ENCODE results near the gene ARMCX4.
"Not testable (repeated sequence)": the region's sequence is repeated elsewhere in the genome, so short reads cannot be mapped to it uniquely, and the experiment has no call there.

Gene ARMCX4

DNA sequence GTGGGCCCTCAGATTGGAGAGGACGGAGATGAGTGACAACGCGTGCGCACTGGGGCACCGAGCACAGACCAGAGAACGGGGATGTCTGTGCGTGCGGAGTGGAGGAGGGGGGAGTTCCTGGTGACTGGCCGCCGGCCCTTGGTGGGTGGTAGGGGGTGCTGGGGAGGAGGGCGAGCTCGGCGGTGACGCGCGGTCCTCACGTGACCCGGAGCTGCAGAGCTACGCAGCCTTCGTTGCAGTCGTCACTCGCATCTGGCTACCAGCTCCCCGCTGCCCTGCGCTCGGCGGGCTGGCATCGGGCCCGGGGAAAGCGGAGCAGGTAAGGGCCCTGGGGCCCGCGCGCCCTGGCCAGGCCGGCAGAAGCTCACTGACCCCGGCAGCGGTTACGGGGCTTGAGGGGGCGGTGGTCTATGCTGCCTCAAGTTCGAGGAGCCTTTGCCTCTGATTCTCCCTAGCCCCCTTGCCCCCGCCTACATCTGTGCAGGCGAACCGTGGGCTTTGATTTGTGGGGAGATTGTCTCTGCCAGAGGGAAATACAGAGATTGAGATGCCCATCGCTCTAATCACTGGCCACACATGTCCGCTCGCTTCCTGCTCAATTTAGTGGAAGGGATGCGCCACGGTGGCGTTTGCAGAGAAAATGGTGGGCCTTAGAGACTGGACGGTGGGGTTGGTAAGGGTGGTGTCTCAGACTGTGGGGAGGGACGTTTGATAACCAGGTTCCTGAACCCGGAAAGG is at the start of gene ARMCX4:
ARMCX4 (plus strand) TSS at position 245 of the 738 bp plus-strand sequence. CDS start 3,134 bp downstream, outside the sequence.
- DNase-seq (ENCODE audit: low read depth): peak; percentile 53

DNA sequence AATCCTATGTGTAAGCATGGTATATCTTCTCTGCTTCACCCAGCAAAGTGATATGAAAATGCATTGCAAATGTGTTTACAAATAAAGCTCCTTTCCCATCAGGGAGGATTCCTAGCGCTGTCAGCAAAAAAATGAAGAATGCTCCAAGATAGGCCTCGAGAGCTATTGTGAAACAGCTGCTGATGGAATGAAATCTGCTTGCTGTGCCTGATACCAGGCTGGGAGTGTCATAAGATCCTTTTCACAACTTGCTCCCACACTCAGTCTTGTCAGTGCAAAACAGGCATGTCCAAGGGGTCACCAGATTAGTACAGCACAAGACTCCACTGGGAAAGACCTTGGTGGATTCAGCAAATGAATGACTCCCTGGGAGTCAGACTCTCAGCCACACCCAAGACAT is 43.2 kb upstream of the ARMCX4 start:
- peak; percentile 11 for DNase-seq (ENCODE audit: low read depth)

DNA sequence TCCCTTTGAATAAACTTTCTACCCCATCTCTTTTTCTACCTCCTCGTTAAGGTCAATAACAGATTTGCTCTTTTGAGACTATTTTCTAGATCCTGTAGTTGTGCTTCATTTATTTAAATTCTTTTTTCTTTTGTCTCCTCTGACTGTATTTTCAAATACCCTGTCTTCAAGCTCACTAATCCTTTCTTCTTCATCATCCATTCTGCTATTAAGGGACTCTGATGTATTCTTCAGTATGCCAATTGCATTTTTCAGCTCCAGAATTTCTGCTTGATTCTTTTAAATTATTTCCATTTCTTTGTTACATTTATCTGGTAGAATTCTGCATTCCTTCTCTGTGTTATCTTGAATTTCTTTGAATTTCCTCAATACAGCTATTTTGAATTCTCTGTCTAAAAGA is 36.0 kb upstream of the ARMCX4 start:
- DNase-seq (ENCODE audit: low read depth): no peak

DNA sequence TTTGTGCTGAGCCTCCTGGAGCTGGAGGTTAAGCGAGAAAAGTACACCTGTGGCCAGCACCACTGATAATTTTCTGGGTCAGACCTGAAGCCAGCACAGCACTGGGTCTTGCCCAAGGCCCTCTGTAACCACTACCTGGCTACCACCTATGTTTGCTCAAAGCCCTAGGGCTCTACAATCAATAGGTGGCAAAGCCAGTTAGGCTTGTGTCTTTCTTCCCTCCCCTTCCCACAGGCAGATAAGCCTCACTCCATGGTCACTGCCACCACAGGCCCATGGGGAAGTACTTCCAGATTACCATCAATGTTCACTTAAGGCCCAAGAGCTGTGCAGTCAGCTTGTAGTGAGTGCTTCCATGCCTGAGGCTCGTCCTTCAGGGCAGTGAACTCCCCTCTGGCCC is 35.2 kb upstream of the ARMCX4 start:
- no peak for DNase-seq (ENCODE audit: low read depth)

DNA sequence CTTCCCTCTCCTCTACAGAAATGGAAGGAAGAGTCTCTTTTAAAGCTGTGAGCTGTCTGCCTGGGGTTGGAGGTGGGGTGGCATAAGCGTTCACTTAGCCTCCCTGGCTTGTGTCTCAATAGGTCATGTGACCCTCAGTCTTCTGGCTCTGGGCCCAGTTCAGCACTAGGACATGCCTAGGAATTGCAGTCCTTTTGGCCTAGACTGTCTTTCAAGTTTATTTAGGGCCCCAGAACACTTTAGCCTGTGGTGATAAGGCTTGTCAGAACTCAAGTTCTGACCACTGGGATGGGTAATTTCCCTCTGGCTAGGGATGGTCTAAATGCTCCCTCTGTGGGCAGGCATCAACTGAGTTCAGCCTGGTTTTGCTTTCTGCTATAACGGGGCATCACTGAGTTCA is 34.3 kb upstream of the ARMCX4 start:
- peak; percentile 76 for DNase-seq (ENCODE audit: low read depth)

DNA sequence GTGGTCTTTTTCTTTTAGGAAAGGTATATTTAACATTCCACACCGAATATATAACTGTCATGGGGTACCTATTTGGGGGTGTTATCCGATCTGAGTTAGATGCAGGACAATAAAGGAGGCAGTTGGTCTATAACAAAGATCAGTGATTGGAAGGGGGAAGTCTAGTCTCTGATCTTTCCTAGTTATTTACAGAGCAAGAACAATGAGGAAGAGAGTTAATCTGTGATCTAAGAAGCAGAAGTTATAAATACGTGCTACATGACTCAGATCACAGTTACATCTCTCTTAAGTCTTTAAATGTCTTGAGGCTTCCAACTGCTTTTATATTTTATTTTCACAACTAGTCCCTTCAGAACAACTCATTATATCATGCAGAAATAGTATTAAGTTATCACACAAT is 33.2 kb upstream of the ARMCX4 start:
- DNase-seq (ENCODE audit: low read depth): no peak

DNA sequence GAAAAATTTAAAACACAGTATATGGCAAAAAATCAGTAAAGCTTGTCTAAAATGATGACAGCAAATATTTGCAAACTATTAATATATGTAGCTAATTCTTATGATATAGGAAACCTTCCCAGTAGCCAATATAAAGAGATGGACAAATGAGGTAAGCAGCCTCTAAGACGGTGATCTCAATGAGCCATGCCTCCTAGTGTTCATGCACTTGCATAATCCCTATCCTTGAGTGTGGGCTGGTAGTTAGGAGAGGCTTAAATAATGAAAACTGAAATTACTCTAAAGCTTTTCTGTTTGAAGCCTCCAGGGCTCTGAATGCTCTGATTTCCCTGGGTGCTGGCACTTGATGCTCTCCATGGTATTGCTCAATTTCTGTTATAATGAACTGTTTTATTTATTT is 24.6 kb upstream of the ARMCX4 start:
- peak; percentile 1 for DNase-seq (ENCODE audit: low read depth)

DNA sequence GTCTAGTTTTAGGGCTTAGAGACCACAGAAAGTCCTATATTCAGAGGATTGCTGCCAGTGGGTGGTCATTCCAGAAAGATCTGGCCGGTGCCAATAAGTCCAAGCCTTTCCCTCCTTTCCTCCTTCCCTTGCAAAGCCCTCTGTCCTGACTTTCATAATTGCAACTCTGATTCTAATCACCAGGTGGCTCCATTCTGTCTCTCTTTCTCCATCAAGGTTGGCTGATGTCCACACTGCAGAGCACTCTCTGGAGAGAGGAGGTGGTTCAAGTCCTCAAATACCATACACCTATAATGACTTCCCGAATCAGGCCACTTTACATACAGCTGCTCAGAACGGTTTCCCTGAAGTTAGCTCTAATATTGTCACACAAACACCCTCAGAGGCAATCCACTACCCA is 22.4 kb upstream of the ARMCX4 start:
- DNase-seq (ENCODE audit: low read depth): peak; percentile 5

DNA sequence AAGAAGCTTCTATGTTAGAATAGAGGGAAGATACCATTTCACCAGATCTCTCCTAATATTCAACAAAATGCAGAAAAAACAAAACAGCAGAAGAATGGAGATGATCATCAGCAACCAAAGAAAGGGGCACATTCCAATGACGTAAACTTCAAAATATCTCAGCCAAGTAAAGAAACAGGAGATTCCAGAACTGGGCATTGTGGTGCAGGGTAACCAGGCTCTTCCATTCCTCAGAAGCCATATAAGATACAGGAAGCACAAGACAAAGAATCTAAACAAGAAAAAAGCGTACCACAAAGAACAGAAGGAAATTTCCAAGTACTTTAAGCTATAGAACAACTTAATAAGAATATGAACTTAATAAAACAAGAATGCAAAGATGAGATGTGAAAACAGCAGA is 6.9 kb upstream of the ARMCX4 start:
- no peak for DNase-seq (ENCODE audit: low read depth)

DNA sequence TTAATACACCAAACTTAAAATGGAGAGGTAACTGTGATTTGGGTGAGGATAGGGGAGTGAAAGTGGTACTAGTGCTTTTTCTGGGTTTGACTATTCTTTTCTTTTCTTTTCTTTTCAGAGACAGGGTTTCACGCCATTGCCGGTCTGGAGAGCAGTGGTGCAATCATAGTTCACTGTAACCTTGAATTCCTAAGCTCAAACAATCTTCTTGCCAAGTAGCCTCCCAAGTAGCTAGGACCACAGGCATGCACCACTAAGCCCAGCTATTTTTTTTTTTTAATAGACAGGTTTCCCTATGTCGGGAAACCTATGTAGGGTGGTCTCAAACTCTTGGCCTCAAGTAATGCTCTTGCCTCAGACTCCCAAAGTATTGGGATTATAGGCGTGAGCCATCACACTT is 3.0 kb upstream of the ARMCX4 start:
- DNase-seq (ENCODE audit: low read depth): peak; percentile 34

DNA sequence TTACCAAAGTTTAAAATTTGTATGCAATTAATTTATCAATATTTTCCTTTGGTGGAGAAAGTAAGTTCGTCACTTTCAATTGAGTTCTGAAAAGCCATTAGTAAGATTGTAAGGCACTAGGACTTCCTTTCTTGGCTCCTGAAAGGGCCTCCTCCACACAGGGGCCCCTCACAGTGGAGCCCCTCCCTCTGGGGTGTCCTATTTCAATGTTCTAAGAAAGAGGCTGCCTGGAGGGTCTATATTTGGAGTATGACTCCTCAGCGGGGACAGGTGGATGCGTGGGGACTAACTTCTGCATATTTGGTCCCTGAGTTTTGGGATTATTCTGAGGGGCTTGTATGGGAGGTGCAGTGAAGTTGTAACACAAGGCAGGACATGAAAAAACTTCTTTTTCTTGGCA is 1.6 kb upstream of the ARMCX4 start:
- DNase-seq (ENCODE audit: low read depth): no peak

DNA sequence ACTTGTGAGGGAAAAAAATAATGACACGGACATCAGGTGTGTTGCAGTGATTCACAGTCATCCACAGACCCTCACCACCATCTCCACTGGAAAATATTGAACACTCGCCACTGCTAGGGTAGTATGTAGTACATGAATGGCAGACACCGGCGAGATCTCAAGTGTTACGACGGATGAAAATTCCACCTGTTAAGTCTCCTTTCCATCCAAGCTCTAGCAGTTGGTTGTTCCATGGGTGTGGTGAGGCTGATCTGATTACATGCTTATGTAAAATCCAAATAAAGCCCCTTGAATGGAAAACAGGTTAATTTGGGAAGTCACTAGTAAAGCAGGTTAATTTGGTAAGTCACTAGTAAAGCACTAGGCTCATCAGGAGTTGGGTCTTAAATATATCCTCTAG is 1.1 kb upstream of the ARMCX4 start:
- no peak for DNase-seq (ENCODE audit: low read depth)

DNA sequence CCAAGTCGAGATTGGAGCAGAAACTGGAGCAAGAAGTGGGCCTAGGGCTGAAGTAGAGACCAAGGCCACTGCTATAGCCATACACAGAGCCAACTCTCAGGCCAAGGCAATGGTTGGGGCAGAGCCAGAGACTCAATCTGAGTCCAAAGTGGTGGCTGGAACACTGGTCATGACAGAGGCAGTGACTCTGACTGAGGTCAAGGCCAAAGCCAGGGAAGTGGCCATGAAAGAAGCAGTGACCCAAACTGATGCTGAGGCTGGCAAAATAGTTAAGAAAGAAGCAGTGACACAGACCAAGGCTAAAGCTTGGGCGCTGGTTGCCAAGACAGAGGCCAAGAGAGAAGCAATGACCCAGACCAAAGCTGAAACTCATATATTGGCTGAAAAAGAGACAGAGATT is 3.5 kb downstream of the ARMCX4 start:
- no peak for DNase-seq (ENCODE audit: low read depth)

DNA sequence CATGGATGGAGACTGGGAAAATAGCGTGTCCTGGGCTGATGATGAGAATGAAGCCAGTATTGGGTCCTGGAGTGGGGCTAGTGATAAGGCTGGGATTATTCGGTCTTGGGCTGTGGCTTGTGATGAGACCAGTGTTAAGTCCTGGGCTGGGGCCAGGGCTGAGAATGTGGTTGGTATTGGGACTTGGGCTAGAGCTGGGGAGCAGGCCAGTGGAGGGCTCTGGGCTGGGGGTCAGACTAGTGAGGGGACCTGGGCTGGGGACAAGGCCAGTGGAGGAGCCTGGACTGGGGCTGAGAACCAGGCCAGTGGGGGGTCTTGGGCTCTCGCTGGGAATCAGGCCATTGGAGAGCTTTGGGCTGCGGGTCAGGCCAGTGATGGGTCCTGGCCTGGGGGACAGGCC is 6.7 kb downstream of the ARMCX4 start:
- DNase-seq (ENCODE audit: low read depth): no peak

DNA sequence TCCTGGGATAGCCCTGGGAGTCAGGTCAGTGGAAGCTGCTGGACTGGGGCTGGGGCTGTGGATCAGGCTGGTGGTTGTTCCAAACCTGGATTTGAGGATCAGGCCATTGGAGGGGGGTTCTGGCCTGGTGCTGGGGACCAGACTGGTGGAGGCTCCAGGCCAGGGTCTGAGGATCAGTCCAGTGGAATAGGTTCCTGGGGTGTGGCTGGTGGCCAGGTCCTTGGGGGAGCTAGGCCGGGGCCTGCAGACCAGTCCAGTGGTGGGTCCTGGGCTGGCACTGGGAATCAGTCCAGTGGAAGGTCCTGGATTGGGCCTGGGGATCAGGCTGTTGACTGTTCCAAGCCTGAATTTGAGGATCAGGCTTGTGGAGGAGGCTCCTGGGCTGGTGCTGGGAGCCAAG is 8.0 kb downstream of the ARMCX4 start:
- no peak for DNase-seq (ENCODE audit: low read depth)

DNA sequence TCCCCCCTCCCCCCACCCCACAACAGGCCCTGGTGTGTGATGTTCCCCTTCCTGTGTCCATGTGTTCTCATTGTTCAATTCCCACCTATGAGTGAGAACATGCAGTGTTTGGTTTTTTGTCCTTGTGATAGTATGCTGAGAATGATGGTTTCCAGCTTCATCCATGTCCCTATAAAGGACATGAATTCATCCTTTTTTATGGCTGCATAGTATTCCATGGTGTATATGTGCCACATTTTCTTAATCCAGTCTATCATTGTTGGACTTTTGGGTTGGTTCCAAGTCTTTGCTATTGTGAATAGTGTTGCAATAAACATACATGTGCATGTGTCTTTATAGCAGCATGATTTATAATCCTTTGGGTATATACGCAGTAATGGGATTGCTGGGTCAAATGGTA is 17.7 kb downstream of the ARMCX4 start:
- not testable (repeated sequence) for DNase-seq (ENCODE audit: low read depth)

DNA sequence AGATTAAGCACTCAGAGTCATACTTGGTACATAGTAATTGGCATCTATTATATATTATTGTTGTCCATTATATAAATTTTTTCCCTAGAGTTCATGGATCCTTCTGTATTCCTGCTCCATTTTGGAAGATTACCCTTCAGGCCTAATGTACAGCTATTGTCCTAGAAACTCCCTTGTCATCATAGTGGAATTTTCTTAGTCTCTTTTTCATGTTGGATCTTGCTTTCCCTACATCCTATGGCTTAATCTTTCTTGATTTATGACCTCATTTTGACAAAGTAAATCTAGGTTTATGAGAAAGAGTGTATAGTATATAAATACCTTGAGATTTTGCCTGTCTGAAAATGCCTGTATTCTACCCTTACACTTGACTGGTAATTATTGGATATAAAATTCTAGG is 22.1 kb downstream of the ARMCX4 start:
- DNase-seq (ENCODE audit: low read depth): no peak

DNA sequence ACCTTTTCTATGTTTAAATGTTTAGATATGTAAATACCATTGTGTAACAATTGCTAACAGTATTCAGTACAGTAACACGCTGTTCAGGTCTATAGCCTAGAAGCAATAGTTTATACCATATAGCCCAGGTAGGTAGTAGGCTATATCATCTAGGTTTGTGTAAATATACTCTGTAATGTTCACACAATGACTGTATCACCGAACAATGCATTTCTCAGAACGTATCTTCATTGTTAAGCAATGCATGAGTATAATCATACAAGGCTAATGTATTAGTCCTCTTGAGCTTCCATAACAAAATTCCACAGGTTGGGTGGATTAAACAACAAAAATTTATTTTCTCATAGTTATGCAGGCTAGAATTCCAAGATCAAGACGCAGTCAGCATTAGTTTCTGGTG is 22.7 kb downstream of the ARMCX4 start:
- no peak for DNase-seq (ENCODE audit: low read depth)

DNA sequence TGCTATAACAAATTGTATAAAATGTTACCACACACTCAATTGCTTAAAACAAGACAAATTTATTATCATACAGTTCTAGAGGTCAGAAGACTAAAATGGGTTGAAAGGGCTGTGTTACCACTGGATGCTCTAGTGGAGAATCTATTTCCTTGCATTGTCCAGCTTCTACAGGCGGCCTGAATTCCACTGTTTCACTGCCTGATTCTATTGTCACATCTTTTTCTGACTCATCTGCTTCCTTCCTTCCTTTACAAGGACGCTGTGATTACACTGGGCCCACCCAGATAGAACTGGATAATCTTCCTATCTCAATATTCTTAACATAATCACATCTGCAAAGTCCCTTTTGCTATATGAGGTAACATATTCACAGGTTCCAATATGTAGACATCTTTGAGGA is 45.7 kb downstream of the ARMCX4 start:
- no peak for DNase-seq (ENCODE audit: low read depth)
